Left forelimb (tissue), 1 donor: Measurements from ENCODE around the gene PLXNB2.

Experiments
- DNase-seq: peaks from one replicate; pipeline ENCODE4 v3.0.0-alpha.2; 2018; ENCODE audit warnings: low spot score

The PLXNB2 gene

GRCh38 chr22:50298937-50299784, 8.3 kb downstream of the PLXNB2 start:
- no peak for DNase-seq

- no peak for DNase-seq
These were observed 9.2 kb downstream of the PLXNB2 start for GRCh38 chr22:50298266-50298637.

- DNase-seq: no peak
These were observed 9.8 kb downstream of the PLXNB2 start for GRCh38 chr22:50297510-50298265.

- DNase-seq: no peak
These were observed 10.6 kb downstream of the PLXNB2 start for GRCh38 chr22:50296658-50297490.

- DNase-seq: no peak
These were observed 13.2 kb downstream of the PLXNB2 start for GRCh38 chr22:50294319-50294656.

- DNase-seq: no peak
These were observed 13.8 kb downstream of the PLXNB2 start for GRCh38 chr22:50293441-50294318.

GRCh38 chr22:50292643-50293440, 14.6 kb downstream of the PLXNB2 start:
- no peak for DNase-seq

- no peak for DNase-seq
These were observed 17.4 kb downstream of the PLXNB2 start for GRCh38 chr22:50289942-50290630.

GRCh38 chr22:50289151-50289941, 18.1 kb downstream of the PLXNB2 start:
- DNase-seq: no peak

- DNase-seq: no peak
These were observed 19.7 kb downstream of the PLXNB2 start for GRCh38 chr22:50287731-50288130.

GRCh38 chr22:50286701-50287318, 20.6 kb downstream of the PLXNB2 start:
- DNase-seq: no peak

GRCh38 chr22:50286275-50286674, 21.2 kb downstream of the PLXNB2 start:
- DNase-seq: no peak

GRCh38 chr22:50285568-50286229, 21.7 kb downstream of the PLXNB2 start:
- no peak for DNase-seq

- DNase-seq: no peak
These were observed 23.0 kb downstream of the PLXNB2 start for GRCh38 chr22:50284479-50284878.

GRCh38 chr22:50283821-50284220, 23.6 kb downstream of the PLXNB2 start:
- no peak for DNase-seq

- no peak for DNase-seq
These were observed 24.9 kb downstream of the PLXNB2 start for GRCh38 chr22:50282361-50283155.

- DNase-seq: no peak
These were observed 25.5 kb downstream of the PLXNB2 start for GRCh38 chr22:50281957-50282356.
